GM21825 (cell line): ENCODE measurements around the gene CDK17.

Source experiments
- ATAC-seq: cut with Tn5 transposase; IDR thresholded peaks from one replicate; pipeline ENCODE4 v1.9.1; 2021; ENCODE audit warnings: mild to moderate bottlenecking, moderate library complexity; ENCODE audit not compliant: unreplicated experiment

Gene CDK17

GRCh38 chr12:96271469-96272199 is 128.6 kb downstream of the CDK17 start:
- no peak for ATAC-seq

GRCh38 chr12:96266238-96266637 is 134.0 kb downstream of the CDK17 start:
- no peak for ATAC-seq

GRCh38 chr12:96265836-96266235 is 134.4 kb downstream of the CDK17 start:
- no peak for ATAC-seq

GRCh38 chr12:96265400-96265799 is 134.8 kb downstream of the CDK17 start:
- ATAC-seq, result no peak

GRCh38 chr12:96263449-96263902 is 136.8 kb downstream of the CDK17 start:
- no peak for ATAC-seq

- no peak for ATAC-seq
These were observed 138.7 kb downstream of the CDK17 start for GRCh38 chr12:96261557-96261956.

- no peak for ATAC-seq
These were observed 139.6 kb downstream of the CDK17 start for GRCh38 chr12:96260644-96261043.

- no peak for ATAC-seq
These were observed 140.0 kb downstream of the CDK17 start for GRCh38 chr12:96260231-96260630.

- ATAC-seq, result no peak
These were observed 141.9 kb downstream of the CDK17 start for GRCh38 chr12:96258104-96258961.

GRCh38 chr12:96257550-96258103 is 142.6 kb downstream of the CDK17 start:
- no peak for ATAC-seq

- ATAC-seq, result no peak
These were observed 143.4 kb downstream of the CDK17 start for GRCh38 chr12:96256672-96257361.

- ATAC-seq, result no peak
These were observed 145.2 kb downstream of the CDK17 start for GRCh38 chr12:96255077-96255476.

GRCh38 chr12:96250119-96250685 is 150.0 kb downstream of the CDK17 start:
- ATAC-seq, result no peak

GRCh38 chr12:96249196-96250118 is 150.8 kb downstream of the CDK17 start:
- no peak for ATAC-seq

GRCh38 chr12:96248136-96248931 is 151.9 kb downstream of the CDK17 start:
- no peak for ATAC-seq

GRCh38 chr12:96247563-96247962 is 152.7 kb downstream of the CDK17 start:
- ATAC-seq, result no peak

- ATAC-seq, result no peak
These were observed 153.2 kb downstream of the CDK17 start for GRCh38 chr12:96246926-96247505.

GRCh38 chr12:96244826-96245225 is 155.4 kb downstream of the CDK17 start:
- no peak for ATAC-seq

- no peak for ATAC-seq
These were observed 157.6 kb downstream of the CDK17 start for GRCh38 chr12:96242597-96242996.
